GM23338 (cell line): ENCODE results near the gene SLC23A2. TPM values are rescaled to one million over a fixed set of nuclear protein-coding genes. Genes with fewer than 3 reads are reported as not detected.

Source experiments
- ATAC-seq: fragments of 200-7000 bp; cut with Tn5 transposase; 3 replicates; pipeline ENCODE4 v1.9.1; 2020
- DNase-seq: peaks from one replicate; pipeline ENCODE4 v3.0.0-alpha.2; 2015; ENCODE audit warnings: low spot score
- H2AFZ ChIP-seq: fragments of 200-600 bp; sonication (generic); 2 replicates; pipeline ENCODE4 v1.8.0; 2016; ENCODE audit warnings: antibody characterized with exemption, mild to moderate bottlenecking, moderate library complexity
- H3F3A ChIP-seq: fragments of 200-600 bp; sonication (generic); replicated peaks from 2 replicates; pipeline ENCODE4 v1.8.0; 2017; ENCODE audit warnings: antibody characterized with exemption, mixed run types, low read depth
- H3K27ac ChIP-seq: fragments of 200-600 bp; sonication (generic); 2 replicates; pipeline ENCODE4 v1.6.1; 2016; ENCODE audit warnings: low read depth
- H3K27me3 ChIP-seq: fragments of 200-600 bp; sonication (generic); 2 replicates; pipeline ENCODE4 v1.8.0; 2016; ENCODE audit warnings: mild to moderate bottlenecking, mixed run types, moderate library complexity; ENCODE audit not compliant: insufficient read depth
- H3K36me3 ChIP-seq: fragments of 200-600 bp; sonication (generic); 2 replicates; pipeline ENCODE4 v1.8.0; 2016; ENCODE audit warnings: mild to moderate bottlenecking; ENCODE audit not compliant: insufficient read depth
- H3K4me1 ChIP-seq: fragments of 200-600 bp; sonication (generic); 2 replicates; pipeline ENCODE4 v1.8.0; 2016; ENCODE audit warnings: mild to moderate bottlenecking, moderate library complexity; ENCODE audit not compliant: insufficient read depth
- H3K4me2 ChIP-seq: fragments of 200-600 bp; sonication (generic); 2 replicates; pipeline ENCODE4 v1.7.1; 2017; ENCODE audit warnings: mixed run types
- H3K4me3 ChIP-seq: fragments of 200-600 bp; sonication (generic); 2 replicates; pipeline ENCODE4 v1.6.1; 2016; ENCODE audit warnings: mixed run types
- H3K79me2 ChIP-seq: fragments of 200-600 bp; sonication (generic); replicated peaks from 2 replicates; pipeline ENCODE4 v1.8.0; 2017; ENCODE audit warnings: mild to moderate bottlenecking; ENCODE audit not compliant: insufficient read depth
- H3K9me2 ChIP-seq: fragments of 200-600 bp; sonication (generic); 2 replicates; pipeline ENCODE4 v1.8.0; 2017; ENCODE audit not compliant: insufficient read depth
- H4K20me1 ChIP-seq: fragments of 200-600 bp; sonication (generic); replicated peaks from 2 replicates; pipeline ENCODE4 v1.8.0; 2017; ENCODE audit warnings: mild to moderate bottlenecking; ENCODE audit not compliant: insufficient read depth
- H3K27ac Mint-ChIP-seq: 2 replicates; pipeline ENCODE4 v1.8.0; 2020; ENCODE audit warnings: inconsistent platforms, mild to moderate bottlenecking, moderate library complexity, mixed read lengths
- H3K27me3 Mint-ChIP-seq: 3 replicates; pipeline ENCODE4 v1.8.0; 2022; ENCODE audit warnings: low read depth, mild to moderate bottlenecking, moderate library complexity, mixed read lengths, inconsistent platforms; ENCODE audit not compliant: insufficient read depth, poor library complexity
- H3K36me3 Mint-ChIP-seq: 3 replicates; pipeline ENCODE4 v1.8.0; 2021; ENCODE audit warnings: low read depth, mild to moderate bottlenecking, inconsistent platforms, moderate library complexity, mixed read lengths
- H3K4me1 Mint-ChIP-seq: 3 replicates; pipeline ENCODE4 v1.8.0; 2020; ENCODE audit warnings: mild to moderate bottlenecking, inconsistent platforms, mixed read lengths
- H3K4me3 Mint-ChIP-seq: 3 replicates; pipeline ENCODE4 v1.8.0; 2021; ENCODE audit warnings: moderate library complexity, mild to moderate bottlenecking, inconsistent platforms, mixed read lengths
- H3K9me3 Mint-ChIP-seq: 3 replicates; pipeline ENCODE4 v1.8.0; 2020; ENCODE audit warnings: moderate library complexity, mild to moderate bottlenecking, inconsistent platforms, mixed read lengths
- CREB1 ChIP-seq: fragments of 250-450 bp; sonication (Bioruptor Pico); IDR thresholded peaks from 2 replicates; pipeline ENCODE4 v1.5.0; 2020; ENCODE audit warnings: low read depth, mild to moderate bottlenecking, moderate library complexity
- CTCF ChIP-seq, 2 experiments: fragments of 200-600 bp in 1 of 2; sonication (generic) in 1 of 2; conservative IDR thresholded peaks; 2 replicates each; pipeline versions ENCODE4 v1.5.1 to v1.6.1; 2016 to 2017; ENCODE audit warnings: antibody characterized with exemption in 2 of 2, low read depth in 2 of 2, mild to moderate bottlenecking in 2 of 2, moderate library complexity in 1 of 2
- ETS1 ChIP-seq: IDR thresholded peaks from 2 replicates; pipeline ENCODE4 v1.6.1; 2016; ENCODE audit warnings: antibody characterized with exemption
- EZH2 ChIP-seq: fragments of 200-600 bp; sonication (generic); IDR thresholded peaks from one replicate; pipeline ENCODE4 v1.8.0; 2017; ENCODE audit warnings: antibody characterized with exemption, mild to moderate bottlenecking, low read depth; ENCODE audit not compliant: unreplicated experiment
- EZH2phosphoT487 ChIP-seq: fragments of 200-600 bp; sonication (generic); IDR thresholded peaks from one replicate; pipeline ENCODE4 v1.8.1; 2018; ENCODE audit warnings: antibody characterized with exemption; ENCODE audit not compliant: unreplicated experiment
- JUNB ChIP-seq: IDR thresholded peaks from one replicate; pipeline ENCODE4 v1.6.1; 2016; ENCODE audit warnings: antibody characterized with exemption; ENCODE audit not compliant: unreplicated experiment
- NANOG ChIP-seq: IDR thresholded peaks from 2 replicates; pipeline ENCODE4 v1.6.1; 2016; ENCODE audit warnings: antibody characterized with exemption, borderline replicate concordance
- POLR2AphosphoS5 ChIP-seq: IDR thresholded peaks from 2 replicates; pipeline ENCODE4 v1.6.1; 2016; ENCODE audit warnings: antibody characterized with exemption, low read depth
- STAT1 ChIP-seq: IDR thresholded peaks from one replicate; pipeline ENCODE4 v1.6.1; 2016; ENCODE audit warnings: antibody characterized with exemption; ENCODE audit not compliant: unreplicated experiment
- ZNF114 ChIP-seq: fragments of 250-450 bp; sonication (Bioruptor Pico); IDR thresholded peaks from 2 replicates; pipeline ENCODE4 v1.5.0; 2020; ENCODE audit warnings: mild to moderate bottlenecking, moderate library complexity
- ZNF331 ChIP-seq: fragments of 250-450 bp; sonication (Bioruptor Pico); IDR thresholded peaks from 2 replicates; pipeline ENCODE4 v1.5.0; 2020; ENCODE audit warnings: low read depth, mild to moderate bottlenecking, moderate library complexity
- ZNF462 ChIP-seq: fragments of 250-450 bp; sonication (Bioruptor Pico); IDR thresholded peaks from 2 replicates; pipeline ENCODE4 v1.5.0; 2020; ENCODE audit warnings: mild to moderate bottlenecking, moderate library complexity
- polyA plus RNA-seq: library from polyadenylated mRNA; unstranded; fragments of >200 nt; fragmentation: Nextera tagmentation; extraction: Ambion mirVana; gene quantifications from 2 replicates; pipeline ENCODE4 v1.2.1, GENCODE V29; 2016
- total RNA-seq: library from RNA; depleted of rRNA; stranded (reverse); fragments of >200 nt; shearing (Covaris generic); gene quantifications from 2 replicates; pipeline ENCODE4 v1.2.3, GENCODE V29; 2014

Gene SLC23A2
- total and polyA plus RNA-seq, 2 experiments from 2014 or later, result 4.4 to 20.2 TPM

GRCh38 chr20:4844325-4844724 lies 157.0 kb downstream of the SLC23A2 start:
- Histone ChIP-seq H3F3A (no peaks in the 10 kb centered on the region), H3K79me2 (no peaks in the 10 kb centered on the region), H3K27ac (no peak overlapping the region), H3K27me3 (no peaks in the 10 kb centered on the region), H3K4me2 (no peak overlapping the region), H3K4me1 (no peaks in the 10 kb centered on the region), H3K36me3 (no peaks in the 10 kb centered on the region), H3K4me3 (no peak overlapping the region), H2AFZ (no peak overlapping the region), H3K9me2 (no peaks in the 10 kb centered on the region), H4K20me1 (no peaks in the 10 kb centered on the region; the same call in 1 of the 2 replicates)
- ATAC-seq (no peak), DNase-seq (no peak)
- H3K4me3 Mint-ChIP-seq, result no peak overlapping the region
- no peaks in the 10 kb centered on the region; the same call in 2 of the 3 replicates for H3K36me3 Mint-ChIP-seq
- H3K4me1 Mint-ChIP-seq, result no peaks in the 10 kb centered on the region
- H3K27me3 Mint-ChIP-seq, result peaks cover 4% of the 10 kb centered on the region
- TF ChIP-seq STAT1 (no peak), NANOG (no peak), CTCF (conservative IDR thresholded peaks at IDR 0.05; ENCODE audit: low read depth in 2 of 2) (no peak), ZNF114 (CRISPR knock-in tag) (no peak), JUNB (no peak), EZH2phosphoT487 (no peak), ZNF331 (CRISPR knock-in tag) (no peak), POLR2AphosphoS5 (no peak), CREB1 (CRISPR knock-in tag) (no peak), EZH2 (no peak), ZNF462 (CRISPR knock-in tag) (no peak), ETS1 (no peak)
- peaks cover 10% of the 10 kb centered on the region for H3K9me3 Mint-ChIP-seq
- H3K27ac Mint-ChIP-seq, result no peak overlapping the region
